ENCODE data around the gene CCDC9.
"Not testable (repeated sequence)": the region's sequence is repeated elsewhere in the genome, so short reads cannot be mapped to it uniquely, and the experiment has no call there.

CCDC9 gene

GRCh38 chr19:47239152-47239551 is 17.2 kb upstream of the CCDC9 start:
- peaks cover 48% of the 10 kb centered on the region for H3K27me3 ChIP-seq (ENCODE audit: insufficient read depth, low read length)
- H3K9me3 ChIP-seq (ENCODE audit: insufficient read depth, low read depth, low read length): no peaks in the 10 kb centered on the region
- H3K9ac ChIP-seq (ENCODE audit: low read depth, low read length): peak overlapping the region; percentile 26; the same call in 1 of the 2 replicates
- peak overlapping the region; percentile 66 for H3K4me3 ChIP-seq (ENCODE audit: low read length)
- no peak overlapping the region for H3K27ac ChIP-seq (ENCODE audit: low read length)
- peaks cover 6% of the 10 kb centered on the region; the same call in 1 of the 2 replicates for H3K4me1 ChIP-seq (ENCODE audit: insufficient read depth, low read length)
- H3K36me3 ChIP-seq (ENCODE audit: insufficient read depth, low read depth, low read length): no peaks in the 10 kb centered on the region

DNA sequence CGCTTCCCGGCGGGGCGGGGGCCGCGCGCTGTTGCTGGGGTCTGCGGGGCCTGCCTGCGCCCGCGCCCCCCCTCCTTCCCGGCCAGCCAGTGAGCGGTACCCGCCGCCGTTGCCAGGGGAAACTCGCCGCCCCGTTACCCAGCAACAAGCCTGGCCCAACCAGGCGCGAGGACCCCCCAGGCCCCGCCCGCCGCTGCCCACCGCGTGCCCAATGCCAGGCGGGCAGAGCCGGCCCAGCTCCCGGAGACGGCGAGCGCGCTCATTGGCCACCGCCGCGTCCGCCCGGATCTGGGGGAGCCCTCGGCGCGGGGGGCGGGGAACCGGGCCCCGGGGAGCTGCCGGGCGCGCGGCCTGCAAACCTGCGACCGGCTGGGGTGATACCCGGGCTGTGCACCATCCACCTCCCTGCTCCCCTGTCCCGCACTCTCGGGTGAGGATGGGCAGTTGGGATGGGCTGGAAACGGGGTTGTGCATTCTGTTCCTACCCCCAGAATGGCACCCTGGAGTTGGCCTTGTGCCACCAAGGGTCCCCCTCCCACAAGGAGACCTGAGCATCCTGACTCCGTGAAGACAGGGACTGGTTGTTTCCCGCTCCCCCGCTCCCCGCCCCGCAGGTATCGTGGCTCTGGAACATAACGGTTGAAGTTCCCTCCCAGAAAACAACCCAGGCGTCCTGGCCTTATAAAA is 16.6 kb upstream of the CCDC9 start:
- Histone ChIP-seq H3K4me3 (ENCODE audit: low read length) (peak overlapping the region; percentile 66; the same call in 1 of the 2 replicates), H3K4me1 (ENCODE audit: insufficient read depth, low read length) (peaks cover 6% of the 10 kb centered on the region; the same call in 1 of the 2 replicates), H3K36me3 (ENCODE audit: insufficient read depth, low read depth, low read length) (no peaks in the 10 kb centered on the region), H3K27me3 (ENCODE audit: insufficient read depth, low read length) (peaks cover 48% of the 10 kb centered on the region), H3K9me3 (ENCODE audit: insufficient read depth, low read depth, low read length) (no peaks in the 10 kb centered on the region), H3K27ac (ENCODE audit: low read length) (no peak overlapping the region), H3K9ac (ENCODE audit: low read depth, low read length) (no peak overlapping the region)

DNA sequence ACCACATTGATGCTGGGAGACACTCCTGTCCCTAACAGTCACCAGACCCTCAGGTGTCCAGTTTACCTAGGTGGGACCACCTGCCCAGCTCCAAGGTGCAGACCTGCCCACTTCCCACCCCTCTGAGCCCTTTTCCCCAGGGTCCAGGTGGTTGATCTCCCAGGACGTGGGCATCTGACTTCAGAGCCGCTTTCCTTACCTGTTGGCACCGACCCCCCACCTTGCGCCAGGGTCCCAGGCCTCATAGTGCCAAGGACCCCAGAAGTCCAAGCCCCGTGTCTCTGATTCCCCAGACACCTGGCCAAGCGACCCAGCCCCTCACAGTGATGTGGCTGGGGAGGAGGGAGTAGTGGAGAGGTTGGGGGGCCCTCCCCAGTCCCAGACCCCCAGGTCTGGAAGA is 15.8 kb upstream of the CCDC9 start:
- no peak overlapping the region for H3K27ac ChIP-seq (ENCODE audit: low read length)
- peaks cover 6% of the 10 kb centered on the region; the same call in 1 of the 2 replicates for H3K4me1 ChIP-seq (ENCODE audit: insufficient read depth, low read length)
- H3K9me3 ChIP-seq (ENCODE audit: insufficient read depth, low read depth, low read length): no peaks in the 10 kb centered on the region
- peaks cover 48% of the 10 kb centered on the region for H3K27me3 ChIP-seq (ENCODE audit: insufficient read depth, low read length)
- H3K9ac ChIP-seq (ENCODE audit: low read depth, low read length): no peak overlapping the region
- no peaks in the 10 kb centered on the region for H3K36me3 ChIP-seq (ENCODE audit: insufficient read depth, low read depth, low read length)
- H3K4me3 ChIP-seq (ENCODE audit: low read length): no peak overlapping the region; the same call in 1 of the 2 replicates

DNA sequence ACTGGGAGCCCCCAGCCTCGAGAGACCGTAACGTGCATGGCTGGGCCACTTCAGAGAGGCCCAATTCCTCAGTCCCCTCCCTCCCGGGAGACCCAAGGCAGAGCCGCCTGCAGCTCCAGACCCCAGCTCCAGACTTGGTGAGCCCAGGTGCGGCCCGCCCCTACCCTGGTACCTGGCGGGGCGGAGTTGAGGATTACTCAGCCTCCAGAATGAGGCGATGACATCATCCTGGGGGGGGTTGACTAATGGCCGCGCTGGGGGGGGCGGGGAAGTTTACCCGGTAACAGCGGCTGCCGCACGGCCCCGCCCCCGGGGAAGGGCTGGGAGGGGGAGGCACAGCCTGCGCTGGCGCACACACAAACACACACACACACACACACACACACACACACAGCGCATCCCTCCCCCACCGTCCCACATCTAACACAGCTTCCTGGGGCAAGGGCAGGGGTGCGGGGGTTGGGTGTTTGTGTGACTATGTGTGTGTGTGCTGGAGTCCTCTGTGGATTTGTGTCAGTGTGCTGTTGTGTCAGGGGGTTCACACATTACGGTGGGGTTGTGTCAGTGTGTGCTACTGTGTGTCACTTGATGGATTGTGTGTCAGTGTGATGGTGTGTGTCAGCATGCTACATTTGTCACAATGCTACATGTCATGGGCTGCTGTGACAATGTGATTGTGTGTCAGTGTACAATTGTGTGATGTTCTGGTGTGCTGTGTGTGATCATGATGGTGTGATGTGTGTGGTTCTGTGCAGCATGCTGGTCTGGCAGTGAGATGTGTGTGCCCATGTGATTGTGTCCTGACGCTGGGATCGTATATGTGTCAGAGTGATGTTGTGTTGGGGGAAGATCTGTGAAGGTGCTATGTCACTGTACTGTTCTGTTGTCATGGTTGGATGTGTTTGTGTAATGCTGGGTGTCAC is 15.1 kb upstream of the CCDC9 start:
- H3K9me3 ChIP-seq (ENCODE audit: insufficient read depth, low read depth, low read length): no peaks in the 10 kb centered on the region
- no peak overlapping the region for H3K27ac ChIP-seq (ENCODE audit: low read length)
- peaks cover 6% of the 10 kb centered on the region; the same call in 1 of the 2 replicates for H3K4me1 ChIP-seq (ENCODE audit: insufficient read depth, low read length)
- no peak overlapping the region; the same call in 1 of the 2 replicates for H3K4me3 ChIP-seq (ENCODE audit: low read length)
- peak overlapping the region; percentile 14; the same call in 1 of the 2 replicates for H3K9ac ChIP-seq (ENCODE audit: low read depth, low read length)
- peaks cover 48% of the 10 kb centered on the region for H3K27me3 ChIP-seq (ENCODE audit: insufficient read depth, low read length)
- no peaks in the 10 kb centered on the region for H3K36me3 ChIP-seq (ENCODE audit: insufficient read depth, low read depth, low read length)

- Histone ChIP-seq H3K9ac (ENCODE audit: low read depth, low read length) (no peak overlapping the region), H3K27me3 (ENCODE audit: insufficient read depth, low read length) (peaks cover 48% of the 10 kb centered on the region), H3K4me3 (ENCODE audit: low read length) (no peak overlapping the region), H3K4me1 (ENCODE audit: insufficient read depth, low read length) (peaks cover 6% of the 10 kb centered on the region; the same call in 1 of the 2 replicates), H3K27ac (ENCODE audit: low read length) (no peak overlapping the region), H3K36me3 (ENCODE audit: insufficient read depth, low read depth, low read length) (no peaks in the 10 kb centered on the region), H3K9me3 (ENCODE audit: insufficient read depth, low read depth, low read length) (no peaks in the 10 kb centered on the region)
Measured at GRCh38 chr19:47241919-47242577, 14.3 kb upstream of the CCDC9 start.

DNA sequence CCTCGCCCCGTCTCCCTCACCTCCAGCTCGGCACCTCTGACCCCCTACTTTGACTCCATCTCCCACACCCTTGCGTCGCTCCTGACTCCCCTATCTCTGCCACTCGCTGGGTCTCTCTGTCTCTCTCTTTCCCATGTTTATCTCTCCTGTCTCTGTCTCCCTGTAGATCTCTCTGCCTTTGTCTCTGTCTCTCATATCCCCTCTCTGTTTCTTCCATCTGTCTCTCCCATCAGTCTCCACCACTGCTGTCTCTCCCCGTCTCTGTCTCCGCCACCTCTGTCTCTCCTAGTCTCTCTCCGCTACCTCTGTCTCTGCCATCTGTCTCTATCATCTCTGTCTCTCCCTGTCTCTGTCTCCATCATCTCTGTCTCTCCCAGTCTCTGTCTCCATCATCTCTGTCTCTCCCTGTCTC is 13.0 kb upstream of the CCDC9 start:
- Histone ChIP-seq H3K4me3 (ENCODE audit: low read length) (peak overlapping the region; percentile 64), H3K27ac (ENCODE audit: low read length) (peak overlapping the region; percentile 72), H3K9me3 (ENCODE audit: insufficient read depth, low read depth, low read length) (no peaks in the 10 kb centered on the region), H3K36me3 (ENCODE audit: insufficient read depth, low read depth, low read length) (no peaks in the 10 kb centered on the region), H3K9ac (ENCODE audit: low read depth, low read length) (peak overlapping the region; percentile 81; the same call in 1 of the 2 replicates), H3K4me1 (ENCODE audit: insufficient read depth, low read length) (peaks cover 6% of the 10 kb centered on the region; the same call in 1 of the 2 replicates), H3K27me3 (ENCODE audit: insufficient read depth, low read length) (peaks cover 48% of the 10 kb centered on the region)

- peak overlapping the region; percentile 64 for H3K4me3 ChIP-seq (ENCODE audit: low read length)
- peaks cover 6% of the 10 kb centered on the region; the same call in 1 of the 2 replicates for H3K4me1 ChIP-seq (ENCODE audit: insufficient read depth, low read length)
- H3K36me3 ChIP-seq (ENCODE audit: insufficient read depth, low read depth, low read length): no peaks in the 10 kb centered on the region
- H3K9ac ChIP-seq (ENCODE audit: low read depth, low read length): peak overlapping the region; percentile 81; the same call in 1 of the 2 replicates
- H3K27ac ChIP-seq (ENCODE audit: low read length): peak overlapping the region; percentile 72
- H3K9me3 ChIP-seq (ENCODE audit: insufficient read depth, low read depth, low read length): no peaks in the 10 kb centered on the region
- H3K27me3 ChIP-seq (ENCODE audit: insufficient read depth, low read length): peaks cover 42% of the 10 kb centered on the region
Measured at GRCh38 chr19:47243776-47244547, 12.4 kb upstream of the CCDC9 start.

- Histone ChIP-seq H3K9ac (ENCODE audit: low read depth, low read length) (no peak overlapping the region), H3K9me3 (ENCODE audit: insufficient read depth, low read depth, low read length) (no peaks in the 10 kb centered on the region), H3K36me3 (ENCODE audit: insufficient read depth, low read depth, low read length) (no peaks in the 10 kb centered on the region), H3K4me3 (ENCODE audit: low read length) (no peak overlapping the region), H3K27me3 (ENCODE audit: insufficient read depth, low read length) (peaks cover 12% of the 10 kb centered on the region), H3K27ac (ENCODE audit: low read length) (no peak overlapping the region), H3K4me1 (ENCODE audit: insufficient read depth, low read length) (no peaks in the 10 kb centered on the region; the same call in 1 of the 2 replicates)
Measured at GRCh38 chr19:47247308-47247990, 8.9 kb upstream of the CCDC9 start.

- H3K36me3 ChIP-seq (ENCODE audit: insufficient read depth, low read depth, low read length); H3K27ac ChIP-seq (ENCODE audit: low read length); H3K4me3 ChIP-seq (ENCODE audit: low read length); H3K9ac ChIP-seq (ENCODE audit: low read depth, low read length); H3K4me1 ChIP-seq (ENCODE audit: insufficient read depth, low read length); H3K9me3 ChIP-seq (ENCODE audit: insufficient read depth, low read depth, low read length); H3K27me3 ChIP-seq (ENCODE audit: insufficient read depth, low read length): not testable (repeated sequence)
Measured at GRCh38 chr19:47253016-47253415, 3.3 kb upstream of the CCDC9 start.

DNA sequence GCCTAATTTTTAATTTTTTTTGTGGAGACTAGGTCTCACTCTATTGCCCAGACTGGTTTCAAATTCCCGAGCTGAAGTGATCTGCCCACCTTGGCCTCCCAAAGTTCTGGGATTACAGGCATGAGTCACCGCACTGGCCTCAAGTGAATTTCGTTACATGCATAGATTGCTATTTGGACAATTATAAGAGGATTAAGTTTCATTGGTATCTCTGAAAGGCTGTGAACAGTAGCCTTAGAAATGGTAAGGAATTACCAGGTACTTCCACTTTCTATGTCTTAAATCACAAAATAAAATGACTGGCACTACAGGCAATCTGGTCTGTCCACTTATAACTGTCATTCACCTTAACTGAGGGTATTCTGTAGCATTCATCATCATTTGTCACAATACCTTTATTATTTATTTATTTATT is 2.9 kb upstream of the CCDC9 start:
- H3K4me1 ChIP-seq (ENCODE audit: insufficient read depth, low read length): peaks cover 9% of the 10 kb centered on the region
- no peak overlapping the region for H3K27ac ChIP-seq (ENCODE audit: low read length)
- peaks cover 3% of the 10 kb centered on the region; the same call in 1 of the 2 replicates for H3K36me3 ChIP-seq (ENCODE audit: insufficient read depth, low read depth, low read length)
- H3K4me3 ChIP-seq (ENCODE audit: low read length): no peak overlapping the region
- H3K27me3 ChIP-seq (ENCODE audit: insufficient read depth, low read length): no peaks in the 10 kb centered on the region
- no peaks in the 10 kb centered on the region for H3K9me3 ChIP-seq (ENCODE audit: insufficient read depth, low read depth, low read length)
- H3K9ac ChIP-seq (ENCODE audit: low read depth, low read length): no peak overlapping the region

All from iPS-20b (cell line).